CD4-positive, alpha-beta T cell treated with Interleukin-17A for 4 hours (primary cell): ENCODE measurements around the gene CNTNAP2.

Experiments used
- DNase-seq: peaks from one replicate; pipeline ENCODE4 v3.0.0-alpha.2; 2020; ENCODE audit warnings: mixed read lengths

The CNTNAP2 gene

DNA sequence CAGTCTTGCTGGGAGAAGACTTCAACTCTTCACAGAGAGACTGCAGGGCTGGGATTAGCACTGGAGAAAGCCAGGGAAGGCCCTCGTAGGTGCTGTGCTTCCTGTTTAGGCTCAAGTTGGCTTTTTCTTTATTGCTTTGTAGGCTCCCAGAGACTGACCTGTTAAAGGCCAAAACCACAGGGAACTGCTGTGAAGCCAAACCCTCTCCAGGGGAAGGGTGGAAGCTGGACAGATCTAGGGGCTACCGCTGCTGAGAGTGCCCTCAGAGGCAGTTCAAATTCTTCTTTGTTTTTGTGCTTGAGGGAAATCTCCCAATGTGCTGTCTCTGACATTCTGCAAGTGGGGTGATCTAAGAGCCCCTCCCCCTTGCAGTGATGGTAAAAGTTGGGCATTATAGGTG, 198.4 kb downstream of the CNTNAP2 start:
- DNase-seq: no peak

DNA sequence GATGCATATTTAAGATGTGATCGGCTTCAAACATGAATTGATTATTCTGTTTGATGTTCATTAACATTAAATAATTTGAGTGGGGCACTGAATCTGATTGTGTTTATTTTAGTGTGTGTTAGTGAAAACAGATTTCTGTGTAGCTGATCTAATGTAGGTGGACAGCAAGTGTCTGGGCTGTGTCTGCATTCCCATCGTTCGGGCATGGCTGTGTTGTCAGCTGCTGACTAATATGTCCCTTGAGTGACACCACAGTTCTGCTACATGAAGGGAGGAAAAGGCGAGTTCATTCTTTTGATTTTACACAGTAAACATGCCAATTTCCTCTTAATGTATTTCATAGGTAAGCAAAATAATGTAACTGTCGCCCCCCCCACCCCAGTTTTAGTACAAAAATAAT, 203.0 kb downstream of the CNTNAP2 start:
- no peak for DNase-seq

DNA sequence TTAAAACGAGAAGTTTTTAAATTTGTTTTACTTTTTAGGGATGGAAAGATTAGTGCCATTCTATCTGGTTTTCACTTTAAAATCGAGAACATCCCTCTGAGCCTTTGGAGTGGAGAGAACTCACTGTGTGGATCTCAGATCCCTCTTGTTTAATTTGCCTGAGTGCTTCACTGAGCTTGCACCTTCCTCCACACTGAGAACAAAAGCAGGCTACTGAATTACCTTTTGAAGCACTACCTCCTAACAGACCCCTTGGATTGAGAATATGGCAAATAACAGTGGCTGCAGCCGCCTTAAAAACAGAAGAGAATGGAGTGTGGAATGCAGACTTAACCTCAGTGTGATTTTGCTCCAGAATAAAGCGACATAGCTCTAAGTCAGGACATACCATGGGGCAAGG, 204.7 kb downstream of the CNTNAP2 start:
- DNase-seq: no peak

DNA sequence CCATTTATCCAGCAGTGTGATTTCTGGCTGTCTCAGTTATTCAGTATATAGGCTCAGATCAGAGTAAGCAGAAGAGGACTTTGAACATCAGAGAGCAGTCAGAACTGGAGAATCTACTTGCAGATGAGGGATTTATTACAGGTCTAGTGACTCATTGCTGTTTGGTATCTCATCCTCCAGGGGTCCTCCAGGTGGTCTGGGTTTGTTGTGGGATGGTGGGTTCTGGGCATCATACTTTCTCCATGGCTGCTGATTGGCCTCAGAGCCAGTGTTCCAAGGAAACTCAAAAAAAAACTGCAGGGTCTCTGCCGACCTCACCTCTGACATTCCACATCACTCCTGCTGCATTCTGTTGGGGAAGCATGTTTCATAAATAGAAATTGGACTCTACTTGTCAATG, 214.8 kb downstream of the CNTNAP2 start:
- DNase-seq: no peak

DNA sequence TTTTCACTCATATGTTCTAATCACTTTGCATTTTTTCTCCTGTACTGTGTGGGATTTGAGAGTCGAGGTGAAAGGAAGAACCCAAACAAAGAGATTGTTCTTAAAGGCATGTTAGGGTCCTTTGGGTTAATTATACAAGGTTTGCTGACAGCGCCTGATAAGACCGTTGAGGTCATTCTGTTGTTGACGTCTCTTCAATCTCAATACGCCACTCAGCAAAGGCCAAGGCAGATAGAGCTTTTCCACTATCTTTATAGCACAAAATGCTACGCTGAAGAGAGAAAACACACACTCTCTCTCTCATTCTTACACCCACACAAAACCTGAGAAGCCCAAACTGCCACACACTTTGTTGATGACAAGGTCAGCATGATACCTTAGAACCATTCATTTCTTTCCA, 228.7 kb downstream of the CNTNAP2 start:
- no peak for DNase-seq

DNA sequence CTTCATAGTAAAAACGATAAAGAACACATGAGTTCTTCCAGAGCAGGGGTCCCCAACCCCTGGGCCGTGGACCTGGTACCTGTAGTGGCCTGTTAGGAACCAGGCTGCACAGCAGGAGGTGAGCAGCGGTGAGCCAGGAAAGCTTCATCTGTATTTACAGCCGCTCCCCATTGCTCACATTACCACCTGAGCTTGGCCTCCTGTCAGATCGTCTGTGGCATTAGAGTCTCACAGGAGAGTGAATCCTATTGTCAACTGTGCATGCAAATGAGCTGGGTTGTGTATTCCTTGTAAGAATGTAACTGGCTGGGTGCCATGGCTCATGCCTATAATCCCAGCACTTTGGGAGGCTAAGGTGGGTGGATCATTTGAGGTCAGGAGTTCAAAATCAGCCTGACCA, 229.5 kb downstream of the CNTNAP2 start:
- DNase-seq: no peak

DNA sequence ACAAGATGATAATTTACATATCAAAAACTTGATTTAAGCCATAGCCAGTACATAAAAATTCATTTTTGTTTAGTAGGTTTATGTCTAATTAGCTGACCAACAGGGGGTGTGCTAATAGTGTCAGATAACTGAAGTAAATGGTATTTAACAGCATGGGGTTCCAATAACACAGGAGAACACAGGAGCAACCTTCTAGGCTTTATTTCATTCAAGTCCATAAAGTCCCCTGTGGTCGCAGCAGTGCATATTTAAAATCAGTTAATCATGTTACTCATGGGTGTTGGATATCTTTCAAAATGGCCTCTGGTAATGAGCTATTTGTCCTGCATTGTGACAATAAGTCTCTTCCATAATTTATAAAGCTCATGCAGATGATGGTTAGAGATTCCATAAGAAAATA, 238.6 kb downstream of the CNTNAP2 start:
- no peak for DNase-seq

DNA sequence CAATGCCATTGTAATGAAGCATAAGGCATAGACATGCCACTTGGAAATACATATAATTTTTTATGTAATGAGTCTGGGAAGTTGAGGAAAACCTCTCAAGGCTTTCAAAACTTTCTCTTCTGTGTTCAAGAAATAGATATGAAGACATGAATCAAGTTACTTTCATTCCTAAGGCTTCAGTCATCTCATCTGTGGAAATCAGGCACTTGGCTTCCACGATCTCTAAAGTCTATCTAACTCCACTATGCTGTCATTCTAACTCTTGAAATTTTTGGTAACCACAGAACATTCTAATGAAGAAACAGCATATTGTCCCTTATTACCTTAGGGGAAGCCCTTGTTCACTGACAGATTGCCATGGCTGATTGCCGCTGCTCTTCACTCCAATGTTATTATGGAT, 242.6 kb downstream of the CNTNAP2 start:
- no peak for DNase-seq

DNA sequence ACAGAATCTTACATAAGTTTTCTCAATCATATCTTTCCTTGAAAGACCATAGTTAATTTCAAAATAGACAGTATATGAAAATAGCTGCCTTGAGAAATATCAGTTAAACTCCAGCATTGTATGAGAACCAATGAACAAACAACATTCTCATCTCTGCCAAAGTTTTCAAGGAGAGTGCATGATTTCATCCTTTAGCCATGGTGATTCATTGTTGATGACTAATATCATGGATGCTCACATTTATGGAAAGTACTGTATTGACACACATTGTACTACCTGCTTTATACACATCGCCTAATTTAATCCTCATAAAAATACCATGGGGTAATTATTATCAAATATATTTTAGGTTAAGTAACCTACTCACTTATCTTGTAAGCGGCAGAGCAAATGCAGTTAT, 250.3 kb downstream of the CNTNAP2 start:
- DNase-seq: no peak

DNA sequence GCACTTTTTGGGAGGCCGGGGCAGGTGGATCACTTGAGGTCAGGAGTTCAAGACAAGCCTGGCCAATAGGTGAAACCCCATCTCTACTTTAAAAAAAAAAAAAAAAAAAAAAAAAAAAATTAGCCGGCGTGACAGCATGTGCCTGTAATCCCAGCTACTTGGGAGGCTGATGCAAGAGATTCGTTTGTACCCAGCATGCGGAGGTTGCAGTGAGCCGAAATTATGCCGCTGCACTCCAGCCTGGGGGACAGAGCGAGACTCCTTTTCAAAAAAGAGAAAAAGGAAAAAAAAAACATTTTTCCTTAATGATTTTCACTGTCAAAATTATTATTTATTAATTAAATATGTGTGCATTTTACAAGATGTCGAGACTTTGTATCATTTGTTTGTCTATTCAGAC, 253.6 kb downstream of the CNTNAP2 start:
- DNase-seq: no peak

DNA sequence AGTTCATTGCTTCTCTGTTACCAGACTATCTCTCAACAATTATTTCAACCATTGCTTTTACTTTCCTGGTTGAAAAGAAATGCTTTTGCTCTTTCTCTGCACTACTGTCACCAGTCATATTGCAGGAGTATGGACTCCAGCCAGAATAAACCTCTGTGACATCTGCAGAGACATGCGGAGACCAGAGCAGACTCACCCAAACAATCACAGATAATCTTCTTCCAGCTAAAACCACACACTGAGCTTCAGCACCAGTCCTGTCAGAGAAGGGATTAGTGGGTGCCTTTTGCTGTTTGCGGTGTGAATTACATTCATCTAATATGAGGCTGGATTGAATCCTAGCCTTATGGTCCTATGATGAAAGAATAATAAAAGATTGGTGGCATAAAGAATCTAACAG, 258.6 kb downstream of the CNTNAP2 start:
- no peak for DNase-seq

DNA sequence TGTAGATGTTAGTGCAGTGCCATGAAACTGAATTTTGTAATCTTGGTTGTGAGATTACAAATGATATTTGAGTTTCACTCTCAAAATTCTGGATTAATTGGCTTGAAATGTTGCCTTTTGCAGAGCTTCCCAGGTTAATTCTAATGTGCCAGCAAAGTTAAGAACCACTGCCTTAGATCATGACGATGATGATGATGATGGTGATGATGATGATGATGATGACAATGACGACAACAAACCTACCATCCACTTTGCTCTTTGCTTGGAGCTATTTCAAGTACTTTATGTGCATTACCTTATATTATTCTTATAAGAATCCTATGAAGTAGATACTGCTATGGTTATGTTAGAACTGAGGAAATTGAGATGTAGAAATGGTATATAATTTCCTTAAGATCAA, 261.6 kb downstream of the CNTNAP2 start:
- no peak for DNase-seq

DNA sequence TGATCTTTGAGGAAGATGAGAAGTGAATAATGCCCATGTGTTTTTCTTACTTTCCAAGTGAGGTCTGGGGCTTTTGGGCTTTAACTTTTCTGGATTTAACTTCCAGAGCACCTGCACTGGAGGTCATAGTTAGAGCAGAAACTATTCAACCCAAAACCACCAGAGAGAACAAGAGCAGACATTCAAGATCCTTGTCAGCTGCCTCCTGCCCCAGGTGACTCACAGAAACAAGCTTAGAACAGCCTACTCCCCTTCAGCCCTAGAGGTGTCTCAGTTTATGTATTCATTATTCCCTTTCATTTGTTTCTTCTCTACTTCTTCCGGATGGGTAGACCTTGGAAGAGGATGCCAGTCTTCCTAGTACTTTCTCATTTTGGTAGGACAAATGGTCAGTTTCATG, 270.5 kb downstream of the CNTNAP2 start:
- no peak for DNase-seq

DNA sequence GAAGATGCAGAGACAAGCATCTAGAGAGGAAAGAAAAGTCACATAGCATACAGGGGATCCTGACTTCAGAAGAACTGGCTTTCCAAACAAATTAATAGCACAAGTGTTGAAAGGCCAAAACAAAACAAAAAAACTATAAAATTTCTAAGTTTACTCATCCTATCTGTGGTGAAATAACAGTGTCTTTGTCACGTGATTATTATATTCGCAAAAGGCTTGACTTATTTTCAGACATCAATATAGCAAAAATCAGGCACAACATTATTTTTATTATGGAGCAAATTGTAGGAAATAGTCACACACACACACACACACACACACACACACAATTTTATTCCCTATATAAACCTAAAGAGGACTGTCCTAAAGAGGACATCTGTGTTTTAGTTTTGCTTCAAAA, 272.3 kb downstream of the CNTNAP2 start:
- DNase-seq: no peak

DNA sequence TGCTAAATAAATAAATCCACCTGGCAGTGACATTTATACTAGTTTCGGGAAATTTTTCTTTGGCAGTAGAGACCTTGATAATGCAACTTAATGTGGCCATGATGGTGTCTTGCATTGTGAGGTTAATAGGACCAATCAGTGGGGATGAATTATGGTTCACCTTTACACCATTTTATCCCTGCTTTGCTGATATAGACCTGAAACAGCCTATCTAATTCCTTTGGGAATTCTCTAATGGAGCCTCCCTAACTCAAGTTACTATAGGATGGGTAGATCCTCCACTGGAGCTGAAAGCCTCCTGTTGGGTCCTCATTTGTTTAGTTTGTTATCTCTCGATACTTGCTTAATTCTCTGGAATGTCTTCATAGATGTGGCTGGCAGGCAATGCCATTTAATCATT, 276.7 kb downstream of the CNTNAP2 start:
- DNase-seq: no peak

DNA sequence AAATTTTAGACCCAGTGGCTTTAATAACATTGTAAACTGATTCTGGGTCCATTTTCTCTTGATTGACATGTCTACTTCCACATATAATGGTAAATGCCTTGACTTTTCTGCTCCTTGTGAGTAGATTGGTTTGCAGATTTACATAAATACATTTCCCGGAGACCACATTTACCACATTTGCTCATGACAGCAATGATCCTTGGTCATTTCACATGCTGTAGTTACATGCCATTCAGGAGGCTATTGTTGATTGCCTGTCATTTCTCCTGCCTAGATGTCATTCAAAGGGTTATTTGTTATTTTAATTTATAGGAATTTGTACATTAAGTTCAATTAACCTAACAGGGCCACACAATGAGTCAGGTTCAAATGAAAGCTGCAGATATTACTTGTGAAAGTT, 280.5 kb downstream of the CNTNAP2 start:
- no peak for DNase-seq

DNA sequence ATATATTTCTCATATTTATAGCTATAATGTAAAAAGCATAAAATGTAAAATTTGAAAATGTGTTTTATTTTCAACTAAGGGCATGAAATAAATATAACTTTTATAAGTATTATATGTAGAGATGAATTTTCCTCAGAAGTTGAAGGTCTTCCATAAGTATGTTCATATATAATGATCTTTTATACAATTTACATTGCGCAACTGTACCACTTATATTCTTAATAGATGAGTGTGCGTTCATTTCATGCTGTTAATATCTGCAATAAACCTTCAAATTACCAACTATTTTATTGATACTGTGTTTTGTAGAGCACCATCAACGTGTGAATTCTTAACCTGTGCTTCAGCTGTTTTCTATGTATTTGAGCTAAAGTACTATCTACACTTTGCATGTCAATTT, 285.3 kb downstream of the CNTNAP2 start:
- DNase-seq: no peak

DNA sequence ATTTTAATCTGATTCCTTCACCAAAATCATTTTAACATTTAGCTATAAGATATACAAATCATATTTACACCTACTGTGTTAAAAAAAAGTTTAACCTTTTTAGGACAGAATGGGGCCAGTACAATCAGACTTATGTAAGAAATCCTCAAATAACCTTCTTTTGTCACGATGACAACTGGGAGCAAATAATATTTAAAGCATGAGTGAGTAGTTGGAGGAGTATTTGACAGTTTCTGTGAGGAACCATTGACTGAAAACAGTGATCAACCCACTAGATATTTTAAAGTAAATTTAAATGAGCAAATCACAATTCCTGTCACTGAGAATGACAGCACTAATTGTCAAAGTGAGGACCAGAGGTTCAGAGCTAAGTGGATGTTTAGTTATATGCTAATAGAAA, 289.1 kb downstream of the CNTNAP2 start:
- DNase-seq: no peak

DNA sequence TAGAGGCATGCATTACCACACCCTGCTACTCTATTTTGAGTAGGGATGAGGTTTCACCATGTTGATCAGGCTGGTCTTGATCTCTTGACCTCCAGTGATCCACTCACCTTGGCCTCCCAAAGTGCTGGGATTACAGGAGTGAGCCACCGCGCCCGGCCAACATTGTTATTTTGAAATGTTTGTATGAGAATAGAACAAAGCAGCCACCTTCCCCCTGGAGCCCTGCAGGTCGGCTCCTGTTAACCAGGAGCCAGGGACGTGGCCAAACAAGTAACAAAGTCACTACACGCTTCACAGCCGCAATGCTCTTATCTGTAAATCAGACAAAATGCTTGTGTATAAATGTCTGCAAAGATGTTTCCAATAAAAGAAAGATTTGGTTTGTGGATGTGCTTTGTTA, 295.4 kb downstream of the CNTNAP2 start:
- DNase-seq: no peak

DNA sequence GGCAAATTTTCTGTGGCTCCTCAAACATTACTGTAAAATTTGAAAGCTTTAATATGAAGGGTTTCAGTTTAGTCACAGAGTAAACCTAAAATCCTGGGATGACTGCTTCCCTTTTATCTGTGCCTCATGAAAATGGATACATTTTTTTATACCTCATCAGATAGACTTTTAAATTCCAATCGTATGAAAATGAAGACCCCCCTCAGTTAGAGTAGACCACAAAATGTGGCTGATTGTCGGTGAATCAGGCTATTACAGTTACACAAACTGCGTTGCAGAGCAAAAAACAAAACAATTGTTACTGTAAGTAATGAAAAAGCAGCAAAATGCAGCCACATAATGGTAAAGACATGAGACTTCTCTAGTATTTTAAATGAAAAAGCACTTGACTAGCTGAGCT, 296.2 kb downstream of the CNTNAP2 start:
- no peak for DNase-seq

DNA sequence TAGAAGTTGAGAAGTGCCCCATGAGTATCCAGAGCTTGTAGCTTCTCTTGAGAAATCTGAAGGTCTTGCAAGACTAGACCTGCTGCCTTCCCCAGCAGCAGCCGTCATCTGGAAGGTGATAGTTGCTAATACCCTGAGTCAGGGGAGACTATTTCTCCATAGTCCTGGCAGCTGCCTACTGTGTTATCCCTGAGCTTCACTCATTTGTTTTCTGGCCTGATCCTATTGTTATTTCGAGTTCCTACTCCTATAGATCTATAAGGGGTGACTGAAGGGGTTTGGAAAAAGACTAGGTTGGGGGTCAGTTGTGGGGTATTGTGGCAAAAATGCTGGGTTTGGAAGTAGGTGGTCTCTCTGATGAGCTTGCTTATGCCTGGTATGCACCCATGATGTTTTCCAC, 297.8 kb downstream of the CNTNAP2 start:
- DNase-seq: no peak

DNA sequence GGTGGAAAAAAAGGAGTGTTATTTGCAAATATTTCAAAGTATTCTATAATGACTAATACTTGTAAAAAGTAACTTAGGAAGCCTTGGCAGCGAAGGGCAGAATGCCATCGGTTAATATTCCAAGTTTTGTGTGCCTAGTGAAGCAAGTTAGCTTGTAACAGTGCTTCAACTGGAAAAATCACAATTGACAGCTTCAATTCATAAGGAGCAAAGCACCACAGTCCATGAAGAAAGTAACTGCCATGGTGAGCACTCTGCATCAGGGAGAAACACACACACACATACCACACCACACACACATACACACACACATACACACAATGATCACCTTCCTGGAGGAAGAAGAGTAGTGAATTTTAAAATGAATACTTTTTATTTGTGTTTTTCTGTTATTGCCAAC, 298.3 kb downstream of the CNTNAP2 start:
- DNase-seq: no peak

DNA sequence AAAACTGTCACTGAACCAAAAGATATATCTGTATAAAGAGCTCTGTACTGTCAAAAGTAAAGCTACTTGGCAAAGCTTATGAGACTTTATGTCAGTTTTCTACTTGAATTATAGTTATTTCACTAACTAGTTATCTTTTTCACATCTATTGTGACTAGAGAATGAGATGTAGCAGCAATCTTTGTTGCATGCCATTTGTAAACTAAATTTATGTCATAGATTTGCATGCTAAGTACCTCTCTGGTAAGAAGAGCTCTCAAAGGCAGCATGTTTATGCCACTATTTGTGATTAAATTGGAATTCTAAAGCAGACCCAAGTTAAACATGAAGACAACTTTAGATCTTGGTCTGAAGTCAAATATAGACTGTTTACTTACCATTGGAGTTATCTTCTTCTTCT, 300.6 kb downstream of the CNTNAP2 start:
- no peak for DNase-seq

DNA sequence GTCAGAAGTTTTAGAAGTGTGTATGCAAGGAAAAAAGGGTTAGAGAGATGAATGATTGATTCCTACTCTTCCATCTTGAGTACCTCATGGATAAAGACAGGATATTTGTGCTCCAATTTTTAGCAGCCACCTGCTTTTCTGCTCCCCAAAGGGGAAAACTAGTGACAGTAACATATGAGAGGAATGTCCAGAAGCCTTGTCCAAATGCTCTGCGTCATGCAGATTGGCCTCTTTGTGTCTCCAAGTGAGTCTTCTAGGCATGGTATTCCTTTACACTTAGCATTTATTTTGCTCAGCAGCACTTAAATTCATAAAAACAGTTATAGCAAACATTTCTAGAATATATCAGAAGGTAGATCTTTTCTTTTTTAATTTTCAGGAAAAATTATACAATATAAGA, 306.8 kb downstream of the CNTNAP2 start:
- no peak for DNase-seq

DNA sequence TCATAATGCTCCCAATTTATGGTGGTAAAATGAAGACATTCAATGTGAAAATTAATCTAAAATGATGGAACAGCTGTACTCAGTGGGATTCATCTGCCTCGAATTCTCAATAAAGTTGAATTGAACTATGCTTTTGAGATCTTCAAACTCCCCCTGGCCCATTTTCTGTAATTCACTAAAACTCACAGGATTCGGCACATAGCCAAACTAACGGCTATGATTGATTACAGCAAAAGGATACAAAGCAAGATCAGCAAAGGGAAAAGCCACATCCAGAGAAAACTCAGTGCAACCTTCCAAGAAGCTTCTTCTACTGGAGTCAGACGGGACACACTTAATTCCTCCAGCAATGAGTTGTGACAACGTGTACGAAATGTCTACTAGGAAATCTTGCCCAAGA, 307.5 kb downstream of the CNTNAP2 start:
- no peak for DNase-seq

DNA sequence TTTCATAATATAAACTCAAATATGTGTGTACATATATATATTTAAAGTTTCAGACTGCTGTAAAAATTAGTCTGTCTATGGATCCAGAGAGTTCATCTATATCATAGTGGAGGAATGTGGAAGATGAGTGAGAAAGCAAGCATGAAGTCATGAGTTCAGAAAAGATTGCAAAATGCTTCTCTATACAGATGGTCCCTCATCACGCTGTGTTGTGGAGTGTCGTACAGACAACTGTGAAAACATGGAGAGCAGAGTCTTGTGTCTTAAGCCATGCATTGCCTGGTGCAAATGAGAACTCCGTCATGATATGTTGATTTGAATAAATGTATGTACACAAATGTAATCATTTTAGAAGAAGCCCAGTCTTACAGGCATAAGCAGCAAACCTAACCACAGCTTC, 316.9 kb downstream of the CNTNAP2 start:
- no peak for DNase-seq
